ENCODE data around the gene SPG7.

DNA sequence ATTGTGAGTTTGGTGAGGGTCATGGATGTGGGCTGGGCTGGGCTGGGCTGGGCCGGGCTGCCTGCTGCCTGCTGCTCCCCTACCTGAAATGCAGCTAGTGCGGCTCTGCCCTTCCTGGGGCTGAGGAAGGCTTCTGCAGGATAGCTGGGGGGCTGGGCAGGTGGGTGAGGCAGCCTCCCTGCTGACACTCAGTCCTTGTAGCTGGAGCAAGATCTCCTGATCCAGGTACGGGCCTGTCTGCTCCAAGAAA, 57.0 kb downstream of the SPG7 start:
- TF ChIP-seq, protein P1, sequence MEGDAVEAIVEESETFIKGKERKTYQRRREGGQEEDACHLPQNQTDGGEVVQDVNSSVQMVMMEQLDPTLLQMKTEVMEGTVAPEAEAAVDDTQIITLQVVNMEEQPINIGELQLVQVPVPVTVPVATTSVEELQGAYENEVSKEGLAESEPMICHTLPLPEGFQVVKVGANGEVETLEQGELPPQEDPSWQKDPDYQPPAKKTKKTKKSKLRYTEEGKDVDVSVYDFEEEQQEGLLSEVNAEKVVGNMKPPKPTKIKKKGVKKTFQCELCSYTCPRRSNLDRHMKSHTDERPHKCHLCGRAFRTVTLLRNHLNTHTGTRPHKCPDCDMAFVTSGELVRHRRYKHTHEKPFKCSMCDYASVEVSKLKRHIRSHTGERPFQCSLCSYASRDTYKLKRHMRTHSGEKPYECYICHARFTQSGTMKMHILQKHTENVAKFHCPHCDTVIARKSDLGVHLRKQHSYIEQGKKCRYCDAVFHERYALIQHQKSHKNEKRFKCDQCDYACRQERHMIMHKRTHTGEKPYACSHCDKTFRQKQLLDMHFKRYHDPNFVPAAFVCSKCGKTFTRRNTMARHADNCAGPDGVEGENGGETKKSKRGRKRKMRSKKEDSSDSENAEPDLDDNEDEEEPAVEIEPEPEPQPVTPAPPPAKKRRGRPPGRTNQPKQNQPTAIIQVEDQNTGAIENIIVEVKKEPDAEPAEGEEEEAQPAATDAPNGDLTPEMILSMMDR (IDR thresholded peaks at IDR 0.05; ENCODE audit: poor library complexity), result no peak
- TF ChIP-seq EZH2phosphoT487 (IDR thresholded peaks at IDR 0.05; ENCODE audit: low read depth, severe bottlenecking, unreplicated experiment) (no peak), EZH2 (IDR thresholded peaks at IDR 0.05; ENCODE audit: borderline replicate concordance) (no peak)

Measured in hepatocyte (in vitro differentiated cells).